Transverse colon (tissue), 3 donors: Measurements from ENCODE around the gene SDCCAG8.
A peak's percentile ranks its signal among the peaks of the same experiment; 100 is the strongest.

Experiments used
- EP300 ChIP-seq: sonication (generic); formaldehyde crosslinking; IDR thresholded peaks from one replicate; pipeline ENCODE4 v1.6.1; 2017; ENCODE audit warnings: antibody characterized with exemption, low read depth
- POLR2A ChIP-seq: fragments of 450-650 bp; IDR thresholded peaks from one replicate; pipeline ENCODE4 v1.6.1; 2016; ENCODE audit warnings: antibody characterized with exemption, mild to moderate bottlenecking, moderate library complexity
- POLR2AphosphoS5 ChIP-seq, 3 donors: sonication (generic); formaldehyde crosslinking; IDR thresholded peaks; one replicate each; pipeline ENCODE4 v1.6.1; 2016; ENCODE audit warnings: antibody characterized with exemption in 3 of 3

DNA sequence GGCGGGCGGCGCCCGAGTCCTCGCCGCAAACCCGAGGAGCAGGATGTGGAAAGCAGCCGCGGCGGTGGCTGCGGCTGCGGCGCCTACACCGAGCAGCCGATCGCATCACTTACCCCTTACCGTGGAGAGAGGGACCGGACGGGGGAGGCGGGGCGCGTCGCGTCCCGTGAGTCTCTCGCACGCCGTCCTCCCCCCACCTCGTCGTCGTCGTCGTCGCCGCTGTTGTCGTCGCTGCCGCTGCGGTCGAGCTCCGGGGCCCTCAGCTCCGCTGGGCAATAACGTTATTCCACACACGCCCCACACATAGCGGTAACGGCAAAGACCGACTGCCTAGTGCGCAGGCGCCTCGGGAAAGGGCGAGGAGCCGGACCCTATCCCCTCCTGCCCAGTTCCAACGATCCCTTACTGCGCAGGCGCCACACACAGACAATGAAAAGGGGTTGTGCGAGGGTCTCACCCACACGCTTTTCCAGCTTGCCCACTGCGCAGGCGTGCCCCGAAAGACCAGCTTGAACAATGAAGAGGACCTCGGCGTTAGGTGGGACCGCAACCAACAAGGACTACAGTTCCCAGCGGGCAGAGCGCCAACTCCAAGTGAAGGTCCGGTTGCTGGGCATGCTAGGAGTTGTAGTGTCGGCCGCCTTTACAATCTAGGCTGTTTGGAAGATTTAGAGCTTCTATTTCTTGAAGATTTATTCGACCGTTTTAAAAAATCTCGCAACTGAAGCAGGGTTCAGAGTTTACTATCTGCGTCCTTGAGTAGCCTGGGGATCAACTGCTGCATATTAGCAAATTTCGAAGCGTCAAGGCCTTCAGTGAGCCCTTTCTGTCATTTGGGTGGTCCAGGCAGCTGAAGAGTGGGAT is 682 bp upstream of the SDCCAG8 start, which contains the start of gene CEP170:
- TF ChIP-seq POLR2A (peak; percentile 49), EP300 (no peak), POLR2AphosphoS5 (IDR thresholded peaks at IDR 0.05) (peak; percentile 81 to 87 (median 82))
